Mesendoderm (in vitro differentiated cells): ENCODE data around the gene NTN3.

Source experiments
- DNase-seq: peaks from one replicate; pipeline ENCODE4 v3.0.0; 2013
- H2AK5ac ChIP-seq: 2 replicates; pipeline ENCODE4 v1.6.1; 2013; ENCODE audit warnings: low read length, inconsistent platforms
- H2BK120ac ChIP-seq: 2 replicates; pipeline ENCODE4 v1.6.1; 2013; ENCODE audit warnings: low read depth, mild to moderate bottlenecking, low read length, moderate library complexity, mixed read lengths
- H2BK15ac ChIP-seq: replicated peaks from 2 replicates; pipeline ENCODE4 v1.6.1; 2013; ENCODE audit warnings: low read depth, mild to moderate bottlenecking, moderate library complexity
- H2BK5ac ChIP-seq: 2 replicates; pipeline ENCODE4 v1.6.1; 2013; ENCODE audit warnings: low read length, inconsistent platforms
- H3K18ac ChIP-seq: 2 replicates; pipeline ENCODE4 v1.6.1; 2013; ENCODE audit warnings: mild to moderate bottlenecking, low read length, mixed read lengths
- H3K23ac ChIP-seq: one replicate; pipeline ENCODE4 v1.6.1; 2013; ENCODE audit warnings: low read length
- H3K27ac ChIP-seq: 2 replicates; pipeline ENCODE4 v1.5.1; 2013; ENCODE audit warnings: low read depth, mild to moderate bottlenecking, inconsistent platforms, low read length, moderate library complexity
- H3K27me3 ChIP-seq: 2 replicates; pipeline ENCODE4 v1.6.1; 2013; ENCODE audit warnings: low read length, control low read depth, mild to moderate bottlenecking, inconsistent platforms; ENCODE audit not compliant: insufficient read depth, poor library complexity
- H3K36me3 ChIP-seq: 2 replicates; pipeline ENCODE4 v1.6.1; 2013; ENCODE audit warnings: low read length, inconsistent platforms; ENCODE audit not compliant: control insufficient read depth, insufficient read depth
- H3K4ac ChIP-seq: one replicate; pipeline ENCODE4 v1.6.1; 2013; ENCODE audit warnings: low read depth, mild to moderate bottlenecking, low read length, moderate library complexity
- H3K4me1 ChIP-seq: 2 replicates; pipeline ENCODE4 v1.6.1; 2013; ENCODE audit warnings: low read depth, low read length, inconsistent platforms; ENCODE audit not compliant: control insufficient read depth
- H3K4me2 ChIP-seq: 2 replicates; pipeline ENCODE4 v1.6.1; 2013; ENCODE audit warnings: low read length
- H3K4me3 ChIP-seq: 2 replicates; pipeline ENCODE4 v1.5.1; 2013; ENCODE audit warnings: mild to moderate bottlenecking, low read length
- H3K56ac ChIP-seq: one replicate; pipeline ENCODE4 v1.6.1; 2013; ENCODE audit warnings: low read length
- H3K79me1 ChIP-seq: 2 replicates; pipeline ENCODE4 v1.6.1; 2013; ENCODE audit warnings: low read length, inconsistent platforms
- H3K79me2 ChIP-seq: 2 replicates; pipeline ENCODE4 v1.6.1; 2013; ENCODE audit warnings: mild to moderate bottlenecking, low read length; ENCODE audit not compliant: control insufficient read depth, insufficient read depth
- H3K9ac ChIP-seq: 2 replicates; pipeline ENCODE4 v1.6.1; 2013; ENCODE audit warnings: low read length, inconsistent platforms
- H4K5ac ChIP-seq: one replicate; pipeline ENCODE4 v1.6.1; 2013; ENCODE audit warnings: low read length
- H4K8ac ChIP-seq: one replicate; pipeline ENCODE4 v1.6.1; 2013; ENCODE audit warnings: low read depth, mild to moderate bottlenecking, control low read depth, low read length, moderate library complexity
- WGBS: extraction: QIAGEN DNeasy Blood & Tissue Kit; methylation state at CpG from one replicate; pipeline ENCODE4 v1.1.7; 2013; ENCODE audit warnings: low lambda C conversion rate, missing lambda C conversion rate; ENCODE audit not compliant: insufficient coverage; ENCODE audit errors: extremely low coverage; 5-methylcytosine and 5-hydroxymethylcytosine counted together

Gene NTN3

DNA sequence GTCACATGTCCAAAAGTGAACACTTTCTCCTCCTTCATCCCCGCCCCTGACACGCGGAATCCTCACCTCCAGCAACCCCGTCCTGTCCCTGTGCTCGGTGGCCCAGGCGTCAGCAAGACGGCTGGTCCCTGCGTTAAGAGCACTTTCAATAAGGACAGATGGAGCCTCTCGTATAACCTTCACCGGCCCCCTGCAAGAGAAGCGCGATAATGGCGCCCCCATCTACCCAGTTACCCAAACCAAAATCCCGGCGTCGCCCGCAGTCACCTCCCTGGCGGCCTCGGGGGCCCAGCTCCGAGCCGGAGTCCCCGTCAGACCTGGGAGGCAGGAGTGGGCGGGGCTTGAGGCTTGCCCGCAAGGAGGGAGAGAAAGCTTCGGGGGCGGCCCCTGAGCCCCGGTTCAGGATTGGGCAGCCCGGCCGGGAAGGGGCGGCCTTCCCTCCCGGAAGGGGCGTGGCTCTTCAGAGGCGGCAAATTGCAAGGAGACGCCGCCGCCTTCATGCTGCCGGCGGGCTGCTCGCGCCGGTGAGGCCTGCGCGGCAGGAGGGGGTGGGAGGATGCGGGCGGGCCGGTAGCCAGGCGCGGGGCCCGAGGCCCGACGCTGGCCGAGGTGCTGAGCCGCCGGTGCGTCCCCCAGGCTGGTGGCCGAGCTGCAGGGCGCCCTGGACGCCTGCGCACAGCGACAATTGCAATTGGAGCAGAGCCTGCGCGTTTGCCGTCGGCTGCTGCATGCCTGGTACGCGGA is 11.3 kb upstream of the NTN3 start, which contains the start of gene TEDC2:
TEDC2 (plus strand) TSS at position 463 of the 744 bp plus-strand sequence; CDS start at position 499, 36 bp downstream.
- Histone ChIP-seq H4K5ac (no peak within 1 kb of the TSS), H3K79me1 (peaks cover 7% of the 10 kb centered on the region), H2AK5ac (no peak within 1 kb of the TSS), H3K27ac (peak within 1 kb of the TSS; percentile 74), H4K8ac (no peak within 1 kb of the TSS), H3K9ac (peak within 1 kb of the TSS; percentile 84), H3K18ac (peak within 1 kb of the TSS; percentile 22), H2BK120ac (no peak within 1 kb of the TSS), H3K4me1 (peaks cover 5% of the 10 kb centered on the region), H3K4me2 (peak within 1 kb of the TSS; percentile 89), H3K56ac (peak within 1 kb of the TSS; percentile 88), H2BK5ac (no peak within 1 kb of the TSS), H3K36me3 (peaks cover 11% of the 10 kb centered on the region), H3K23ac (no peak within 1 kb of the TSS), H3K4me3 (peak within 1 kb of the TSS; percentile 52), H3K79me2 (peaks cover 1% of the 10 kb centered on the region), H3K27me3 (no peaks in the 10 kb centered on the region), H3K4ac (no peak within 1 kb of the TSS), H2BK15ac (no peak within 1 kb of the TSS)
- DNase-seq: peak; percentile 98
- WGBS: no CpG with 5 or more reads among the region's 66 CpGs

DNA sequence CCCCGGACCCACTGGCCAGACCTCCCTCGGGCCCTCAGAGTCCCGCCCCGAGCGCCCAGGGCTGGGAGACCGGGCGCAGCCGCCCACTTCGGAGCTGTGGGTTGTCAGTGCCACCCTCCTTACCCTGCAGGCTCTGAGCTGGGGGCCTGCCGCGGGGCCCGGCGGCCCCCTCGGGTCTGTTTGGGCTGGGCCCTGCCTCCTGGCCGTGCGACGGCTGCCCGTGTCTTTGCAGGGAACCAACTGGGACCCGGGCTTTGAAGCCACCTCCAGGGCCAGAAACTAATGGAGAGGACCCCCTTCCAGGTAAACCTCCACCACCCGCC is 10.7 kb upstream of the NTN3 start:
- Histone ChIP-seq H3K27ac (peak overlapping the region; percentile 74), H3K36me3 (peaks cover 8% of the 10 kb centered on the region)
- whole genome bisulfite sequencing: no CpG with 5 or more reads among the region's 20 CpGs

DNA sequence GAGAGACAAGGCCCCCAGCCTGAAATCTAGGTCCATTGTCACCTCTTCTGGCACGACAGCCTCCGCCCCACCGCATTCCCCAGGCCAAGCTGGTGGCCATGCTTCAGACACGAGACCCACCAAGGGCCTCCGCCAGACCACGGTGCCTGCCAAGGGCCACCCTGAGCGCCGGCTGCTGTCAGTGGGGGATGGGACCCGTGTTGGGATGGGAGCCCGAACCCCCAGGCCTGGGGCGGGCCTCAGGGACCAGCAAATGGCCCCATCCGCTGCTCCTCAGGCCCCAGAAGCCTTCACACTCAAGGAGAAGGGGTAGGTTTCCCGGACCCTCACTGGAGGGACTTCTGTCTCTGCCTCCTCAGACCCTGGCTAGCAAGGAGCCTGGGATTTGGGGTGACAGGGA is 10.2 kb upstream of the NTN3 start:
- H3K27me3 ChIP-seq: no peaks in the 10 kb centered on the region
- H2BK120ac ChIP-seq: no peak overlapping the region
- no peak overlapping the region for H2BK5ac ChIP-seq
- peaks cover 5% of the 10 kb centered on the region for H3K4me1 ChIP-seq
- no peak overlapping the region for H2AK5ac ChIP-seq
- H3K9ac ChIP-seq: peak overlapping the region; percentile 84
- no peak overlapping the region for H2BK15ac ChIP-seq
- peak overlapping the region; percentile 89 for H3K4me2 ChIP-seq
- H3K56ac ChIP-seq: peak overlapping the region; percentile 88
- no peak overlapping the region for H4K5ac ChIP-seq
- H3K79me1 ChIP-seq: peaks cover 7% of the 10 kb centered on the region
- H3K27ac ChIP-seq: no peak overlapping the region
- H3K4me3 ChIP-seq: no peak overlapping the region
- H3K79me2 ChIP-seq: peaks cover 1% of the 10 kb centered on the region
- no peak overlapping the region for H3K18ac ChIP-seq
- DNase-seq: no peak
- H3K4ac ChIP-seq: no peak overlapping the region
- H4K8ac ChIP-seq: no peak overlapping the region
- peaks cover 6% of the 10 kb centered on the region for H3K36me3 ChIP-seq
- H3K23ac ChIP-seq: no peak overlapping the region
- no CpG with 5 or more reads among the region's 13 CpGs for WGBS

More for the DNA sequence above, 10.7 kb upstream of the NTN3 start:
- Histone ChIP-seq H3K4ac (no peak overlapping the region), H2AK5ac (no peak overlapping the region), H3K4me1 (peaks cover 5% of the 10 kb centered on the region), H3K79me2 (peaks cover 1% of the 10 kb centered on the region), H3K23ac (no peak overlapping the region), H3K9ac (peak overlapping the region; percentile 84), H3K27me3 (no peaks in the 10 kb centered on the region), H3K79me1 (peaks cover 7% of the 10 kb centered on the region), H2BK15ac (no peak overlapping the region), H4K8ac (no peak overlapping the region), H3K56ac (peak overlapping the region; percentile 88), H2BK120ac (no peak overlapping the region), H3K4me3 (peak overlapping the region; percentile 52), H4K5ac (no peak overlapping the region), H2BK5ac (no peak overlapping the region), H3K4me2 (peak overlapping the region; percentile 89), H3K18ac (peak overlapping the region; percentile 22)
- DNase-seq: no peak

- Histone ChIP-seq H3K18ac (no peak overlapping the region), H3K4me3 (no peak overlapping the region), H3K79me2 (peaks cover 1% of the 10 kb centered on the region), H3K56ac (no peak overlapping the region), H4K5ac (no peak overlapping the region), H2BK5ac (no peak overlapping the region), H3K27me3 (no peaks in the 10 kb centered on the region), H2BK120ac (no peak overlapping the region), H3K4me2 (no peak overlapping the region), H3K36me3 (no peaks in the 10 kb centered on the region), H3K23ac (no peak overlapping the region), H3K79me1 (peaks cover 7% of the 10 kb centered on the region), H4K8ac (no peak overlapping the region), H3K4me1 (peaks cover 5% of the 10 kb centered on the region), H2BK15ac (no peak overlapping the region), H3K4ac (no peak overlapping the region), H3K27ac (no peak overlapping the region), H2AK5ac (no peak overlapping the region), H3K9ac (no peak overlapping the region)
- WGBS: no CpG with 5 or more reads among the region's 23 CpGs
- DNase-seq: no peak
These were observed 8.8 kb upstream of the NTN3 start for GRCh38 chr16:2462031-2462866.

GRCh38 chr16:2464333-2464732 is 6.8 kb upstream of the NTN3 start:
- Histone ChIP-seq H3K27me3 (peaks cover 2% of the 10 kb centered on the region), H3K36me3 (no peaks in the 10 kb centered on the region), H3K18ac (no peak overlapping the region), H3K4me1 (peaks cover 3% of the 10 kb centered on the region), H3K56ac (no peak overlapping the region), H3K4me2 (no peak overlapping the region), H3K23ac (no peak overlapping the region), H3K9ac (no peak overlapping the region), H2BK15ac (no peak overlapping the region), H4K5ac (no peak overlapping the region), H4K8ac (no peak overlapping the region), H2BK120ac (no peak overlapping the region), H3K79me1 (peaks cover 7% of the 10 kb centered on the region), H3K27ac (no peak overlapping the region), H3K79me2 (peaks cover 1% of the 10 kb centered on the region), H2AK5ac (no peak overlapping the region), H3K4me3 (no peak overlapping the region), H2BK5ac (no peak overlapping the region), H3K4ac (no peak overlapping the region)
- no CpG with 5 or more reads among the region's 12 CpGs for WGBS
- DNase-seq: no peak
